SK-N-MC (cell line): Measurements from ENCODE around the gene AKR1B1.

Experiments
- DNase-seq: peaks from one replicate; pipeline ENCODE4 v3.0.0-alpha.2; 2011; ENCODE audit warnings: low read depth, low spot score
- H3K27ac ChIP-seq: fragments of 200-600 bp; sonication (generic); 2 replicates; pipeline ENCODE4 v1.5.1; 2016; ENCODE audit warnings: mixed run types
- H3K36me3 ChIP-seq: fragments of 200-600 bp; sonication (generic); 2 replicates; pipeline ENCODE4 v1.6.1; 2017; ENCODE audit warnings: antibody characterized with exemption, low read length, mixed read lengths; ENCODE audit not compliant: insufficient read depth
- H3K4me3 ChIP-seq: fragments of 200-600 bp; sonication (generic); 2 replicates; pipeline ENCODE4 v1.5.1; 2016
- H3K9ac ChIP-seq: fragments of 200-600 bp; sonication (generic); 2 replicates; pipeline ENCODE4 v1.8.0; 2017; ENCODE audit warnings: mixed run types, mixed read lengths; ENCODE audit not compliant: insufficient read length
- H3K9me3 ChIP-seq: fragments of 200-600 bp; sonication (generic); 2 replicates; pipeline ENCODE4 v1.6.1; 2017; ENCODE audit warnings: low read depth, mild to moderate bottlenecking, antibody characterized with exemption, low read length, moderate library complexity, mixed read lengths
- EZH2 ChIP-seq: fragments of 200-600 bp; sonication (generic); IDR thresholded peaks from one replicate; pipeline ENCODE4 v1.6.1; 2017; ENCODE audit warnings: antibody characterized with exemption
- FOXP2 ChIP-seq: optimal IDR thresholded peaks from 2 replicates; pipeline ENCODE3; 2011; ENCODE audit warnings: mild to moderate bottlenecking, moderate library complexity; ENCODE audit not compliant: insufficient read depth; ENCODE audit errors: extremely low read length, control extremely low read depth
- POLR2AphosphoS5 ChIP-seq: IDR thresholded peaks from 2 replicates; pipeline ENCODE4 v1.6.1; 2012; ENCODE audit warnings: mild to moderate bottlenecking, low read depth, low read length, borderline replicate concordance

The AKR1B1 gene

DNA sequence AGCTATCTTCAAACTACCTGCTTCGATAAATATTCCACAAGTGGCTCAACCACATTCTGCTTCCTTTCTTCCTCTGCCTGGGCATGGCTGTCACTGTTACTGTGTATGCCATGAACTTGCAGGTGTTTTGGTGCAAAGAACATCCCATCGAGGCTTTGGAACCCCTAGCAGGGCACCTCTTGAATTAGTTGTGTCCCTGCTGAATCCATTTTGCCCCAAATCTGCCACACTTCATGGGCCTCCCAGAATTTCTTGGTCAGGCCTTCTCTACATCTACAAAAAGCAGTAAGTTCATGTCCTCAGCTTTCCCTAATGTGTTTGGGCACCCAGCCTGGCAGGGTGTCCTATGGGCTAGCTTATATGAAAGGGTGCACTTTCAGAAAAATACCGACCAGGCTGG is 53.6 kb downstream of the AKR1B1 start:
- Histone ChIP-seq H3K27ac (no peak overlapping the region), H3K9ac (no peak overlapping the region), H3K36me3 (no peaks in the 10 kb centered on the region), H3K9me3 (no peaks in the 10 kb centered on the region), H3K4me3 (no peak overlapping the region)
- TF ChIP-seq POLR2AphosphoS5 (no peak), EZH2 (no peak), FOXP2 (no peak)
- no peak for DNase-seq

DNA sequence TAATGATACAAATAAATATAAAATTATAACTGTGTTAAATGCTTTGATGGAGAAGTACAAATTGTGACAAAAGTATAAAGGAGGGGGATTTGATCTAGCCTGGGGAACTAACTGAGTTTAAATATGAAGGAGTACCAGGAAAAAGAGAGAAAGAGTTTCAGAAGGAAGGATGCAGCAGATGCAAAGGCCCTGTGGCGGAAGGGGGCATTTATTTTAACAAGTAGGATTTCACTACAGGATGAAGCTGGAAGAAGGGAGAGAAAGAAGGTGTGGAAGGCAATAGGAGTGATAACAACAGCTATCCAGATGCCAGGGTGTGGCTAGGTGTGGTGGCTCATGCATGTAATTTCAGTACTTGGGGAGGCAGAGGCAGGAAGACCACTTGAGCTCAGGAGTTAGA is 55.8 kb downstream of the AKR1B1 start:
- Histone ChIP-seq H3K9me3 (no peaks in the 10 kb centered on the region), H3K36me3 (no peaks in the 10 kb centered on the region), H3K9ac (no peak overlapping the region), H3K4me3 (no peak overlapping the region), H3K27ac (no peak overlapping the region)
- TF ChIP-seq EZH2, result no peak
- TF ChIP-seq POLR2AphosphoS5, result no peak
- TF ChIP-seq FOXP2, result no peak
- no peak for DNase-seq

DNA sequence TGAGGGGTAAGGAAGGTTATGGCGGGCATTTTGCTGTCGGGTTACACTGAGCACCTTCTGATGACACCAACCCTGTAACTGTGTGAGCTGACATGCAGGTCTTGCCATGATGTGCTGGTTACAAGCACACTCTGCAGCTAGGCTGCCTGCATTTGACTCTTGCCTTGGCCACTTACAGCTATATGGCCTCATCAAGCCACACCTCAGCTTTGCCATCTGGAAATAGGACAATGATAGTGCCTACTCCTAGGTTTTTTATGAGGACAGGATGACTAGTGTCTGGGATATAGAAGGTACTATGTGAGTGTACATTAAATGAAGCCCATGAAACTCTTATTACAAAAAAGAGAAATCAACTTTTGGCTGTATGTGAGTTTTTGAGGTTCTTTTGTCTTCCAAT is 58.0 kb downstream of the AKR1B1 start:
- no peak overlapping the region for H3K4me3 ChIP-seq
- no peak for TF ChIP-seq FOXP2
- TF ChIP-seq POLR2AphosphoS5, result no peak
- no peak for TF ChIP-seq EZH2
- no peak overlapping the region for H3K27ac ChIP-seq
- no peak for DNase-seq
- no peaks in the 10 kb centered on the region for H3K36me3 ChIP-seq
- H3K9ac ChIP-seq, result no peak overlapping the region
- no peaks in the 10 kb centered on the region for H3K9me3 ChIP-seq

DNA sequence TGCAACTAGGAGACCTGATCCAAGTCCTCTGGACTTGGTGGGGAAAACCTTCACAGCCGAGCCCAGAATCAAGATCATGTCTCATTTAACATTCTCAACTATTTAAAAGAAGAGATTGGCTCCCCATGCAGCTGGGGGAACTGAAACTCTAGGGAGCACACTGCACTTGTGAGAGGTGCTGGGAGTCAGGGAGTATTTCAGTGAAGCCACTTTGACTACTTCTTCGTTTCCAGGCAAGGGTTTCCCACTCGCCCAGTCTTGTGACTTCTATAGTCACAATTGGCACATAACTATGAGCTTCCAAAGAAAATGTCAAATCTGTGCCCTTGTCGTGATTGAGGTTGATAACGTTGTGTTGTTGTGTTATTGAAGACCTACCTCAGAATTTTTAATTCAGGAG is 62.9 kb downstream of the AKR1B1 start:
- no peak for DNase-seq
- no peak for TF ChIP-seq EZH2
- no peak for TF ChIP-seq POLR2AphosphoS5
- TF ChIP-seq FOXP2, result no peak

DNA sequence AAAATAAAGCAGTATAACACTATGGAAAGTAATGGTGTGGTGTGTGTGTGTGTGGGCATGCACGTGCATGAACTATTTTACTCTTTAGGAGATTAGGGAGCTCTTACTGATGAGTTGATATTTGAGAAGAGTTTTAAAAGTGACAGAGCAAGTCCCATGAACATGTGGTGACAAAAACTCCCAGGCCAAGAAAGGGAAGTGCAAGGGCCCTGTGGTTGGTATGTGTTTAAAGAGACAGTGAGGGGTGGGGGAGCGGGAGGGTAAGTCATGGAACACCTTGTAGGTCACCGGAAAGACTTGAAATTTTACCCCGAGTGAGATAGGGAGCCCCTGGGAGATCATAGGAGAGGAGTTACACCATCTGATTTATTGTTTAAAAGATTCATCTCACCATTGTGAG is 63.3 kb downstream of the AKR1B1 start:
- no peak overlapping the region for H3K9ac ChIP-seq
- no peak for TF ChIP-seq FOXP2
- no peak for TF ChIP-seq EZH2
- no peak for TF ChIP-seq POLR2AphosphoS5
- H3K4me3 ChIP-seq, result no peak overlapping the region
- no peak overlapping the region for H3K27ac ChIP-seq
- H3K9me3 ChIP-seq, result no peaks in the 10 kb centered on the region
- no peak for DNase-seq
- no peaks in the 10 kb centered on the region for H3K36me3 ChIP-seq

More for the DNA sequence above, 62.9 kb downstream of the AKR1B1 start:
- Histone ChIP-seq H3K9ac (no peak overlapping the region), H3K4me3 (no peak overlapping the region), H3K9me3 (no peaks in the 10 kb centered on the region), H3K36me3 (no peaks in the 10 kb centered on the region), H3K27ac (no peak overlapping the region)

DNA sequence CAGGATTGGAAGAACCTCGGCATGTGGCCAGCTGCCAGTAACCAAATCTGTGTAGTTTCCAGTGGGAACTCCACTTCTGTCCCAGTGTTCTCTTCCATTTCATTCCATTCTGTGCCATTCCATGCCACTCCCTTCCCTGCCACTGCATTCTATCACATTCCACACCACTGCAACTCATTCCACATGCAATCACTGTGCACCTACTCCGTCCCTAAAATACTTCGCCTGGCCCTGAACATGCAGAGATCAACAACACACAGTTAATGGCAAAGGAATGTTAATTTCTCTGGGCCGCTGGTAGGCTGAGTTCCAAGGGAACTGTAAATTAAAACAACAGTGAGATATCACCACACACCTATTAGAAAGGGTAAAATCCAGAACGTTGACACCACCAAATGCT is 64.8 kb downstream of the AKR1B1 start:
- Histone ChIP-seq H3K4me3 (no peak overlapping the region), H3K36me3 (no peaks in the 10 kb centered on the region), H3K27ac (no peak overlapping the region), H3K9ac (no peak overlapping the region), H3K9me3 (no peaks in the 10 kb centered on the region)
- no peak for TF ChIP-seq FOXP2
- no peak for TF ChIP-seq POLR2AphosphoS5
- TF ChIP-seq EZH2, result no peak
- no peak for DNase-seq
